ENCODE data around the gene UBR1. TPM values are rescaled to one million over a fixed set of nuclear protein-coding genes. Genes with fewer than 3 reads are reported as not detected.

The UBR1 gene
- total and polyA plus RNA-seq, 2 donors (not counting 3 experiments of a cell fraction or from before 2014, with no cell fraction given): 5.3 to 26.9 TPM

DNA sequence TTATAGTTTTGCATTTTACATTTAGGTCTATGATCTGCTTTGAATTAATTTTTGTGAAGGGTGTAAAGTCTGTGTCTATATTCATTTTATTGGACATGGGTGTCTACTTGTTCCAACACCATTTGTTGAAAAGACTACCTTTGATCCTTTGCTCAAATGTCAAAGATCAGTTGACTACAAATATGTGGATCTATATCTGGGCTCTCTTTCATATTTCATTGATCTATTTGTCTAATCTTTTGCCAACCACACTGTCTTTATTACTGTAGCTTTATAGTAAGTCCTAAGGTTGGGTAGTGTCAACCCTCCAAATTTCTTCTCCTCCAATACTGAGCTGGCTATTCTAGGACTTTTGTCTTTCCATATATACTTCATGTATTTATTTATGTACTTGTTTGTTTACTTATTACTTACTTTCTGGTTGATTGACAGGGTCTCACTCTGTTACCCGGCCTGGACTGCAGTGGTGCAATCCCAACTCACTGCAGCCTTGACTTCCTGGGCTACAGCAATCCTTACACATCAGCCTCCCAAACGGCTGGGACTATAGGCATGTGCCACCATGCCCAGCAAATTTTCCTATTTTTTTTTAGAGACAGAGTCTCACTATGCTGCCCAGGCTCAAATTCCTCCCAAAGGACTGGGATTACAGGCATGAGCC is 131.5 kb downstream of the UBR1 start:
- intact Hi-C loops (cut with micrococcal nuclease): no loop called here
- no peak overlapping the region for H3K9ac ChIP-seq (replicated peaks; ENCODE audit: extremely low read depth, insufficient read depth, low read length)
- no peaks in the 10 kb centered on the region for H3K27me3 ChIP-seq (ENCODE audit: control insufficient read depth in 2 of 2, insufficient read depth in 2 of 2, low read length in 2 of 2)
- no peak overlapping the region for H3K27ac ChIP-seq (ENCODE audit: insufficient read depth, low read depth, low read length)
- H3K4me2 ChIP-seq (ENCODE audit: insufficient read depth, low read length): no peak overlapping the region
- BruUV-seq (replicated peaks): no TSS peak
- H3K36me3 ChIP-seq (ENCODE audit: control insufficient read depth in 2 of 2, extremely low read depth in 1 of 2, insufficient read depth in 2 of 2, low read length in 2 of 2): peaks cover 4 to 20% of the 10 kb centered on the region in 2 experiments
- no peak overlapping the region for H3K4me3 ChIP-seq (replicated peaks in 1 of 3; ENCODE audit: insufficient read depth in 1 of 3, low read depth in 1 of 3, low read length in 3 of 3)
- DNase-seq (ENCODE audit: low read depth, low spot score) (no peak), FAIRE-seq (no peak)
- dilution Hi-C loops (cut with MboI; ENCODE audit: extremely low pct_ligation_motif_present, low sequenced_read_pairs): no loop called here
- TF ChIP-seq POLR2A (IDR thresholded peaks at IDR 0.05; ENCODE audit: low read depth, low read length) (no peak), JUN (IDR thresholded peaks at IDR 0.05; ENCODE audit: borderline replicate concordance, insufficient read depth, insufficient read length, low read depth) (no peak), FOS (IDR thresholded peaks at IDR 0.05; ENCODE audit: borderline replicate concordance, insufficient read depth, low read length) (no peak), GATA2 (IDR thresholded peaks at IDR 0.05; ENCODE audit: insufficient read depth, insufficient read length, low read depth, low read length) (no peak), POLR2AphosphoS5 (IDR thresholded peaks at IDR 0.05; ENCODE audit: insufficient read depth, low read depth, low read length) (no peak), MYC (IDR thresholded peaks at IDR 0.05; ENCODE audit: low read depth, low read length) (no peak), EZH2 (IDR thresholded peaks at IDR 0.05; ENCODE audit: borderline replicate concordance, low read depth, low read length, severe bottlenecking) (no peak)
- TF ChIP-seq, protein P1, sequence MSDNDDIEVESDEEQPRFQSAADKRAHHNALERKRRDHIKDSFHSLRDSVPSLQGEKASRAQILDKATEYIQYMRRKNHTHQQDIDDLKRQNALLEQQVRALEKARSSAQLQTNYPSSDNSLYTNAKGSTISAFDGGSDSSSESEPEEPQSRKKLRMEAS (IDR thresholded peaks at IDR 0.05; ENCODE audit: insufficient read depth, insufficient read length): no peak
- TF ChIP-seq, protein P2, sequence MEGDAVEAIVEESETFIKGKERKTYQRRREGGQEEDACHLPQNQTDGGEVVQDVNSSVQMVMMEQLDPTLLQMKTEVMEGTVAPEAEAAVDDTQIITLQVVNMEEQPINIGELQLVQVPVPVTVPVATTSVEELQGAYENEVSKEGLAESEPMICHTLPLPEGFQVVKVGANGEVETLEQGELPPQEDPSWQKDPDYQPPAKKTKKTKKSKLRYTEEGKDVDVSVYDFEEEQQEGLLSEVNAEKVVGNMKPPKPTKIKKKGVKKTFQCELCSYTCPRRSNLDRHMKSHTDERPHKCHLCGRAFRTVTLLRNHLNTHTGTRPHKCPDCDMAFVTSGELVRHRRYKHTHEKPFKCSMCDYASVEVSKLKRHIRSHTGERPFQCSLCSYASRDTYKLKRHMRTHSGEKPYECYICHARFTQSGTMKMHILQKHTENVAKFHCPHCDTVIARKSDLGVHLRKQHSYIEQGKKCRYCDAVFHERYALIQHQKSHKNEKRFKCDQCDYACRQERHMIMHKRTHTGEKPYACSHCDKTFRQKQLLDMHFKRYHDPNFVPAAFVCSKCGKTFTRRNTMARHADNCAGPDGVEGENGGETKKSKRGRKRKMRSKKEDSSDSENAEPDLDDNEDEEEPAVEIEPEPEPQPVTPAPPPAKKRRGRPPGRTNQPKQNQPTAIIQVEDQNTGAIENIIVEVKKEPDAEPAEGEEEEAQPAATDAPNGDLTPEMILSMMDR (IDR thresholded peaks at IDR 0.05; ENCODE audit: extremely low read depth in 1 of 2, insufficient read depth in 1 of 2, low read depth in 1 of 2, low read length in 2 of 2): no peak
- CTCF ChIA-PET: no interaction called here
- H3K9me1 ChIP-seq (replicated peaks; ENCODE audit: control insufficient read depth, extremely low read depth, insufficient read depth, low read length): no peaks in the 10 kb centered on the region
- no peaks in the 10 kb centered on the region for H4K20me1 ChIP-seq (replicated peaks; ENCODE audit: control insufficient read depth, extremely low read depth, insufficient read depth, low read length)
- no peaks in the 10 kb centered on the region for H3K4me1 ChIP-seq (ENCODE audit: control insufficient read depth, extremely low read depth, insufficient read depth, low read length)
- POLR2A ChIA-PET: no interaction called here
- H3K79me2 ChIP-seq (ENCODE audit: control insufficient read depth, insufficient read depth, low read length): no peaks in the 10 kb centered on the region
- no peaks in the 10 kb centered on the region for H3K9me3 ChIP-seq (replicated peaks; ENCODE audit: control insufficient read depth, insufficient read depth, low read length)
- no peak overlapping the region for H2AFZ ChIP-seq (ENCODE audit: low read depth, low read length)
